H1 (cell line): ENCODE measurements around the gene LAMB1. TPM values are rescaled to one million over a fixed set of nuclear protein-coding genes. Genes with fewer than 3 reads are reported as not detected.

Source experiments
- CTCF ChIA-PET: fragments of 300-600 bp; sonication (Branson Sonifier 250); formaldehyde crosslinking; loops from one replicate; lab custom pipeline; 2021; ENCODE audit not compliant: partially characterized antibody; lab: Charles Lee
- POLR2A ChIA-PET: fragments of 300-600 bp; sonication (Branson Sonifier 250); formaldehyde crosslinking; loops from one replicate; lab custom pipeline; 2021; ENCODE audit warnings: inconsistent platforms; ENCODE audit not compliant: partially characterized antibody; lab: Charles Lee
- DNase-seq, 2 experiments: peaks; one replicate each; pipeline versions ENCODE4 v3.0.0 to v3.0.0-alpha.2; 2010 to 2022; ENCODE audit warnings: low spot score in 2 of 2, low read depth in 1 of 2, mixed read lengths in 1 of 2
- FAIRE-seq: peaks from 2 replicates; lab custom pipeline; 2011; peaks lifted over from hg19 to GRCh38; lab: Jason Lieb, UNC
- H2AFZ ChIP-seq: 2 replicates; pipeline ENCODE4 v1.8.1; 2012; ENCODE audit warnings: low read length, inconsistent platforms
- H2AK5ac ChIP-seq: 2 replicates; pipeline ENCODE4 v1.6.1; 2013; ENCODE audit warnings: low read depth, low read length
- H2BK120ac ChIP-seq: replicated peaks from 2 replicates; pipeline ENCODE3; 2013; ENCODE audit warnings: low read depth, low read length, inconsistent platforms
- H2BK12ac ChIP-seq: 2 replicates; pipeline ENCODE4 v1.6.1; 2013; ENCODE audit warnings: low read depth, low read length
- H2BK15ac ChIP-seq: 2 replicates; pipeline ENCODE4 v1.6.1; 2013; ENCODE audit warnings: low read length
- H2BK20ac ChIP-seq: 2 replicates; pipeline ENCODE4 v1.6.1; 2013; ENCODE audit warnings: low read length
- H2BK5ac ChIP-seq: 2 replicates; pipeline ENCODE4 v1.6.1; 2013; ENCODE audit warnings: low read depth, low read length
- H3K14ac ChIP-seq: 2 replicates; pipeline ENCODE4 v1.6.1; 2013; ENCODE audit warnings: inconsistent platforms; ENCODE audit not compliant: insufficient read length
- H3K18ac ChIP-seq: 2 replicates; pipeline ENCODE4 v1.6.1; 2013; ENCODE audit warnings: low read length; ENCODE audit errors: extremely low read depth
- H3K23ac ChIP-seq: 2 replicates; pipeline ENCODE4 v1.6.1; 2013; ENCODE audit warnings: inconsistent platforms; ENCODE audit not compliant: insufficient read length
- H3K23me2 ChIP-seq: 2 replicates; pipeline ENCODE4 v1.6.1; 2013; ENCODE audit warnings: low read depth, low read length
- H3K27ac ChIP-seq: 2 replicates; pipeline ENCODE4 v1.6.1; 2011; ENCODE audit warnings: low read depth, low read length, inconsistent platforms
- H3K27me3 ChIP-seq, 4 experiments: replicated peaks in 1 of 4; 1 replicate in 1 of 4; 2 replicates in 3 of 4; pipeline versions ENCODE4 v1.6.1 to v1.8.1; 2011 to 2013; ENCODE audit warnings: low read length in 3 of 4, mild to moderate bottlenecking in 3 of 4, inconsistent platforms in 2 of 4, mixed read lengths in 2 of 4, moderate library complexity in 1 of 4; ENCODE audit not compliant: control insufficient read depth in 3 of 4, insufficient read depth in 3 of 4; ENCODE audit errors: extremely low read depth in 1 of 4
- H3K36me3 ChIP-seq, 4 experiments: 2 replicates each; pipeline versions ENCODE4 v1.6.1 to v1.8.1; 2011 to 2013; ENCODE audit warnings: mild to moderate bottlenecking in 4 of 4, low read length in 3 of 4, moderate library complexity in 2 of 4, control low read depth in 1 of 4, inconsistent platforms in 1 of 4; ENCODE audit not compliant: insufficient read depth in 4 of 4, control insufficient read depth in 2 of 4
- H3K4ac ChIP-seq: replicated peaks from 2 replicates; pipeline ENCODE3; 2013; ENCODE audit warnings: low read length, low read depth, mixed read lengths, inconsistent platforms; ENCODE audit not compliant: insufficient read length
- H3K4me1 ChIP-seq, 4 experiments: replicated peaks in 1 of 4; 1 replicate in 1 of 4; 2 replicates in 3 of 4; pipeline versions ENCODE4 v1.6.1 to v1.8.1; 2011 to 2013; ENCODE audit warnings: low read length in 3 of 4, inconsistent platforms in 2 of 4, mixed read lengths in 1 of 4; ENCODE audit not compliant: insufficient read depth in 4 of 4, control insufficient read depth in 3 of 4
- H3K4me2 ChIP-seq, 2 experiments: 2 replicates each; pipeline versions ENCODE4 v1.6.1 to v1.8.1; 2011 to 2013; ENCODE audit warnings: low read depth in 2 of 2, low read length in 2 of 2, control low read depth in 1 of 2, inconsistent platforms in 1 of 2, mild to moderate bottlenecking in 1 of 2; ENCODE audit not compliant: insufficient read depth in 1 of 2
- H3K4me3 ChIP-seq, 4 experiments: fragments of 200-600, 300-600 bp in 1 of 4; sonication (generic), shearing (Covaris generic), sonication (Bioruptor Twin) in 1 of 4; 2 replicates each; pipeline versions ENCODE4 v1.5.1 to v1.8.1; 2011 to 2016; ENCODE audit warnings: low read length in 4 of 4, low read depth in 3 of 4, control low read depth in 2 of 4, inconsistent platforms in 2 of 4, mild to moderate bottlenecking in 2 of 4, mixed read lengths in 1 of 4, moderate library complexity in 1 of 4; ENCODE audit not compliant: insufficient read depth in 2 of 4; ENCODE audit errors: extremely low read depth in 1 of 4
- H3K56ac ChIP-seq: replicated peaks from 2 replicates; pipeline ENCODE3; 2013; ENCODE audit warnings: low read depth, mild to moderate bottlenecking, mixed read lengths, low read length, inconsistent platforms; ENCODE audit not compliant: insufficient read length
- H3K79me1 ChIP-seq: 2 replicates; pipeline ENCODE4 v1.6.1; 2013; ENCODE audit warnings: low read depth, low read length, control low read depth
- H3K79me2 ChIP-seq, 2 experiments: 2 replicates each; pipeline versions ENCODE4 v1.6.1 to v1.8.1; 2012 to 2013; ENCODE audit warnings: low read length in 2 of 2, mild to moderate bottlenecking in 2 of 2, inconsistent platforms in 1 of 2; ENCODE audit not compliant: insufficient read depth in 2 of 2, control insufficient read depth in 1 of 2
- H3K9ac ChIP-seq, 4 experiments: replicated peaks in 1 of 4; 1 replicate in 1 of 4; 2 replicates in 3 of 4; pipeline versions ENCODE4 v1.6.1 to v1.8.1; 2011 to 2013; ENCODE audit warnings: low read depth in 3 of 4, low read length in 3 of 4, control low read depth in 2 of 4, mild to moderate bottlenecking in 2 of 4, moderate library complexity in 2 of 4, inconsistent platforms in 1 of 4; ENCODE audit errors: extremely low read depth in 1 of 4
- H3K9me3 ChIP-seq, 2 experiments: 2 replicates each; pipeline versions ENCODE4 v1.6.1 to v1.8.1; 2012 to 2013; ENCODE audit warnings: mild to moderate bottlenecking in 2 of 2, moderate library complexity in 2 of 2, control low read depth in 1 of 2, inconsistent platforms in 1 of 2, low read depth in 1 of 2, low read length in 1 of 2, mixed read lengths in 1 of 2; ENCODE audit not compliant: insufficient read depth in 2 of 2
- H4K20me1 ChIP-seq, 2 experiments: replicated peaks in 1 of 2; 2 replicates each; pipeline versions ENCODE3 to v1.8.1; 2011 to 2013; ENCODE audit warnings: inconsistent platforms in 2 of 2, low read length in 2 of 2, mild to moderate bottlenecking in 1 of 2; ENCODE audit not compliant: insufficient read depth in 2 of 2, control insufficient read depth in 1 of 2
- H4K5ac ChIP-seq: 2 replicates; pipeline ENCODE4 v1.6.1; 2013; ENCODE audit warnings: low read length, low read depth, mixed read lengths, inconsistent platforms; ENCODE audit not compliant: insufficient read length
- H4K8ac ChIP-seq: 2 replicates; pipeline ENCODE4 v1.8.0; 2013; ENCODE audit warnings: mild to moderate bottlenecking, moderate library complexity, low read length, inconsistent platforms; ENCODE audit not compliant: insufficient read depth; ENCODE audit errors: extremely low read depth
- H4K91ac ChIP-seq: replicated peaks from 2 replicates; pipeline ENCODE3; 2013; ENCODE audit warnings: low read length, mixed read lengths, inconsistent platforms; ENCODE audit not compliant: insufficient read length
- NRF1 ChIP-seq: IDR thresholded peaks from 2 replicates; pipeline ENCODE4 v1.6.1; 2011; ENCODE audit warnings: mild to moderate bottlenecking, low read depth, low read length, improper control_type of control experiment
- WGBS, 2 experiments: shearing (Covaris generic) in 1 of 2; methylation state at CpG; one replicate each; pipeline versions ENCODE4 v1.1.6 to v1.1.7; 2013 to 2015; ENCODE audit warnings: low lambda C conversion rate in 2 of 2, mixed read lengths in 2 of 2, inconsistent platforms in 1 of 2, low coverage in 1 of 2, missing lambda C conversion rate in 1 of 2; ENCODE audit not compliant: insufficient replicate concordance in 2 of 2, insufficient coverage in 1 of 2, insufficient read length in 1 of 2; ENCODE audit errors: extremely low coverage in 1 of 2, missing lambda C conversion rate in 1 of 2; 5-methylcytosine and 5-hydroxymethylcytosine counted together
- polyA plus RNA-seq, 7 experiments: library from polyadenylated mRNA; depleted of rRNA in 3 of 7; stranded (reverse) in 5 of 7; unstranded in 2 of 7; fragments of >200 nt in 5 of 7; fragments of 200-250 nt in 2 of 7; gene quantifications; 1 replicate in 5 of 7; 2 replicates in 1 of 7; 4 replicates in 1 of 7; pipeline versions ENCODE4 v1.2.1 to v1.2.3, GENCODE V29; 2011 to 2013; ENCODE audit warnings: missing spikeins in 2 of 7, mixed read lengths in 2 of 7
- total RNA-seq: library from RNA; stranded (reverse); fragmentation: NEBNext Ultra II Directional; extraction: Animal tissue kit (Norgen Biotek cat#: 25700); gene quantifications from 2 replicates; pipeline ENCODE4 v1.2.1, GENCODE V29; 2021
- TF ChIP-seq, protein P1 (sequence below): IDR thresholded peaks from 2 replicates; pipeline ENCODE4 v1.6.1; 2012; ENCODE audit warnings: inconsistent platforms

The LAMB1 gene
- total and polyA plus RNA-seq, 2 of the 8 experiments (the other 6 are each of a cell fraction or from before 2014, with no cell fraction given): 31.9 to 38.5 TPM

DNA sequence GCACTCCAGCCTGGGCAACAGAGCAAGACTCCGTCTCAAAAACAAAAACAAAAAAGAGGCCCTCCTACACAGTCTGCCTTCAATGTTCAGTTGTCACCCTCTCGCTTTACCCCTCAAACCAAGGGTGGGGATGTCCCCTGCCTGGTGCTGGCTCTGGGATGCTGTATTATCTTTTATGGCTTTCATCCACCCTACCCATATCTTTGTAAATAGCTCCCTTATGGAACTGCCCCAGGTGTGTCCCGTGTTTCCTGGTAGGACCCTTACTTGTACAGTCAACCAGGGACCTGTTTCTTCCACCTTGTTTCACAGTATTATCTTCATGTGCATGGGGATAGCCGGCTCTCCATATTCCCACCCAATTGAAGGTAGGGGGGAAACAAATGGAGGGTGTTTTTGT, 15.7 kb upstream of the LAMB1 start:
- H3K27me3 ChIP-seq: no peaks in the 10 kb centered on the region
- ChIA-PET CTCF (interaction anchor here (0.5 to 8.0 kb wide), 8 partner anchors 17 to 453 kb away, joined by 3 to 86 read pairs (median 4); partner anchors contain the start of gene LAMB1), POLR2A (no interaction called here)
- no peak overlapping the region for H3K56ac ChIP-seq
- no peak overlapping the region for H4K5ac ChIP-seq
- no peaks in the 10 kb centered on the region for H3K9me3 ChIP-seq
- H4K8ac ChIP-seq: no peak overlapping the region
- no peak overlapping the region for H3K18ac ChIP-seq
- no peak overlapping the region for H3K4ac ChIP-seq
- no peak for FAIRE-seq
- H3K4me2 ChIP-seq: no peak overlapping the region
- H2AFZ ChIP-seq: no peak overlapping the region
- no peak overlapping the region for H2BK20ac ChIP-seq
- no peak overlapping the region for H2AK5ac ChIP-seq
- H3K23ac ChIP-seq: no peak overlapping the region
- no peaks in the 10 kb centered on the region for H3K23me2 ChIP-seq
- no peak overlapping the region for H3K27ac ChIP-seq
- no peaks in the 10 kb centered on the region for H4K20me1 ChIP-seq
- H3K36me3 ChIP-seq: no peaks in the 10 kb centered on the region
- no peak for DNase-seq
- H3K4me3 ChIP-seq: no peak overlapping the region
- H3K4me1 ChIP-seq: no peaks in the 10 kb centered on the region
- no peak overlapping the region for H3K9ac ChIP-seq
- H2BK120ac ChIP-seq: no peak overlapping the region
- 87% methylated on average over 4 of the region's 4 CpGs; no CpG with 5 or more reads in 1 of the 2 experiments for WGBS, 2 experiments
- H3K14ac ChIP-seq: no peak overlapping the region
- no peak overlapping the region for H2BK5ac ChIP-seq
- no peaks in the 10 kb centered on the region for H3K79me1 ChIP-seq
- no peak overlapping the region for H2BK12ac ChIP-seq
- no peak overlapping the region for H2BK15ac ChIP-seq
- no peak overlapping the region for H4K91ac ChIP-seq
- H3K79me2 ChIP-seq: no peaks in the 10 kb centered on the region
- TF ChIP-seq NRF1: no peak
- TF ChIP-seq, protein P1, sequence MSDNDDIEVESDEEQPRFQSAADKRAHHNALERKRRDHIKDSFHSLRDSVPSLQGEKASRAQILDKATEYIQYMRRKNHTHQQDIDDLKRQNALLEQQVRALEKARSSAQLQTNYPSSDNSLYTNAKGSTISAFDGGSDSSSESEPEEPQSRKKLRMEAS: no peak
